HepG2 (cell line): ENCODE results near the gene RPL11. TPM values are rescaled to one million over a fixed set of nuclear protein-coding genes. Genes with fewer than 3 reads are reported as not detected.
"Not testable (repeated sequence)": the region's sequence is repeated elsewhere in the genome, so short reads cannot be mapped to it uniquely, and the experiment has no call there.

Source experiments
- ATAC-seq: fragments of 200-7000 bp; cut with Tn5 transposase; 3 replicates; pipeline ENCODE4 v1.9.1; 2020; ENCODE audit warnings: mild to moderate bottlenecking, moderate library complexity
- BruUV-seq: library from RNA; stranded (reverse); fragments of 400-500 nt; replicated peaks from 2 replicates; lab custom pipeline; 2021; lab: Mats Ljungman, UMichigan
- CTCF ChIA-PET: fragments of 300-600 bp; formaldehyde crosslinking; extraction: SDS; loops from one replicate; lab custom pipeline; 2021; ENCODE audit warnings: low total read pairs, inconsistent platforms, low intra/inter-chr PET ratio; lab: Yijun Ruan, JAX
- POLR2A ChIA-PET: fragments of 350-600 bp; sonication (Branson Sonifier 250); formaldehyde crosslinking; loops from one replicate; lab custom pipeline; 2020; ENCODE audit warnings: antibody characterized with exemption, inconsistent platforms; lab: Yijun Ruan, JAX
- DNase-seq: peaks from one replicate; pipeline ENCODE4 v3.0.0-alpha.2; 2015; ENCODE audit warnings: low spot score
- FAIRE-seq: peaks from 3 replicates; lab custom pipeline; 2011; peaks lifted over from hg19 to GRCh38; lab: Jason Lieb, UNC
- H2AFZ ChIP-seq: one replicate; pipeline ENCODE4 v1.6.1; 2011; ENCODE audit warnings: low read length, inconsistent platforms
- H3K27ac ChIP-seq: fragments of 300-600 bp; 3 replicates; pipeline ENCODE4 v1.8.0; 2011; ENCODE audit warnings: mixed run types, mild to moderate bottlenecking, mixed read lengths, low read length, inconsistent platforms; ENCODE audit not compliant: insufficient read depth; ENCODE audit errors: extremely low read length
- H3K27me3 ChIP-seq, 2 experiments: fragments of 200-600 bp in 1 of 2; 2 replicates in 1 of 2; 3 replicates in 1 of 2; pipeline versions ENCODE4 v1.6.0 to v1.8.0; 2011; ENCODE audit warnings: low read length in 2 of 2, mild to moderate bottlenecking in 2 of 2, moderate library complexity in 2 of 2, inconsistent platforms in 1 of 2; ENCODE audit not compliant: insufficient read depth in 2 of 2, control insufficient read depth in 1 of 2
- H3K36me3 ChIP-seq, 2 experiments: fragments of 200-600 bp in 1 of 2; replicated peaks in 1 of 2; 2 replicates in 1 of 2; 3 replicates in 1 of 2; pipeline versions ENCODE4 v1.5.1 to v1.8.0; 2011; ENCODE audit warnings: low read length in 2 of 2, inconsistent platforms in 1 of 2; ENCODE audit not compliant: insufficient read depth in 2 of 2, control insufficient read depth in 1 of 2
- H3K4me1 ChIP-seq: 2 replicates; pipeline ENCODE4 v1.5.1; 2012; ENCODE audit warnings: low read length, inconsistent platforms; ENCODE audit not compliant: insufficient read depth
- H3K4me2 ChIP-seq: 2 replicates; pipeline ENCODE4 v1.6.0; 2011; ENCODE audit warnings: low read depth, low read length, inconsistent platforms
- H3K4me3 ChIP-seq, 3 experiments: fragments of 200-600 bp in 1 of 3; sonication (generic), shearing (Covaris generic) in 1 of 3; replicated peaks in 1 of 3; 2 replicates each; pipeline ENCODE4 v1.5.1; 2011 to 2016; ENCODE audit warnings: low read length in 3 of 3, inconsistent platforms in 2 of 3, low read depth in 2 of 3, mild to moderate bottlenecking in 2 of 3, control low read depth in 1 of 3, mixed read lengths in 1 of 3; ENCODE audit not compliant: insufficient read depth in 1 of 3
- H3K79me2 ChIP-seq: one replicate; pipeline ENCODE4 v1.6.1; 2011; ENCODE audit warnings: low read length, inconsistent platforms; ENCODE audit not compliant: insufficient read depth
- H3K9ac ChIP-seq: 2 replicates; pipeline ENCODE4 v1.6.0; 2011; ENCODE audit warnings: mild to moderate bottlenecking, low read depth, low read length, inconsistent platforms; ENCODE audit not compliant: insufficient read depth
- H3K9me3 ChIP-seq: 2 replicates; pipeline ENCODE4 v1.5.1; 2012; ENCODE audit warnings: mild to moderate bottlenecking, low read length
- H4K20me1 ChIP-seq: 2 replicates; pipeline ENCODE4 v1.6.0; 2011; ENCODE audit warnings: inconsistent platforms, mild to moderate bottlenecking, low read length, moderate library complexity; ENCODE audit not compliant: insufficient read depth
- CC2D1A ChIP-seq: sonication (generic); formaldehyde crosslinking; IDR thresholded peaks from 2 replicates; pipeline ENCODE4 v1.8.1; 2023; ENCODE audit warnings: mild to moderate bottlenecking, missing genetic modification reagents
- CHD4 ChIP-seq: fragments of 200-600 bp; sonication (generic); IDR thresholded peaks from 2 replicates; pipeline ENCODE4 v1.7.0; 2017; ENCODE audit warnings: mild to moderate bottlenecking, low read length, borderline replicate concordance
- DNMT1 ChIP-seq: sonication (generic); formaldehyde crosslinking; IDR thresholded peaks from 2 replicates; pipeline ENCODE4 v1.5.1; 2020; ENCODE audit warnings: mild to moderate bottlenecking, missing genetic modification reagents
- GPN1 ChIP-seq: sonication (generic); formaldehyde crosslinking; IDR thresholded peaks from 2 replicates; pipeline ENCODE4 v1.5.1; 2020; ENCODE audit warnings: missing genetic modification reagents, borderline replicate concordance
- NFKB2 ChIP-seq: sonication (generic); formaldehyde crosslinking; IDR thresholded peaks from 2 replicates; pipeline ENCODE4 v1.4.0; 2020; ENCODE audit warnings: missing genetic modification reagents, borderline replicate concordance
- PCBP2 ChIP-seq: fragments of 200-400 bp; formaldehyde crosslinking; optimal IDR thresholded peaks from 2 replicates; pipeline ENCODE3; 2018; ENCODE audit warnings: low read length, low read depth; ENCODE audit not compliant: poor library complexity, severe bottlenecking
- TEF ChIP-seq: sonication (generic); formaldehyde crosslinking; IDR thresholded peaks from 2 replicates; pipeline ENCODE4 v1.5.0; 2020; ENCODE audit warnings: missing genetic modification reagents
- WIZ ChIP-seq: sonication (generic); formaldehyde crosslinking; IDR thresholded peaks from 2 replicates; pipeline ENCODE4 v1.5.1; 2020; ENCODE audit warnings: mild to moderate bottlenecking, missing genetic modification reagents
- ZNF546 ChIP-seq: sonication (generic); formaldehyde crosslinking; conservative IDR thresholded peaks from 2 replicates; pipeline ENCODE4 v1.8.1; 2023; ENCODE audit warnings: mild to moderate bottlenecking, missing genetic modification reagents
- ZNF629 ChIP-seq: sonication (generic); formaldehyde crosslinking; conservative IDR thresholded peaks from 2 replicates; pipeline ENCODE4 v1.5.0; 2020; ENCODE audit warnings: missing genetic modification reagents
- ZNF672 ChIP-seq: sonication (generic); formaldehyde crosslinking; IDR thresholded peaks from 2 replicates; pipeline ENCODE4 v1.8.1; 2022; ENCODE audit warnings: missing genetic modification reagents
- WGBS: methylation state at CpG from one replicate; pipeline ENCODE4 v1.1.6; 2017; ENCODE audit warnings: low lambda C conversion rate; 5-methylcytosine and 5-hydroxymethylcytosine counted together
- in situ Hi-C: cut with HindIII; loops from 2 replicates; pipeline ENCODE4 v1.10.0; 2017; ENCODE audit warnings: low pct_unique_long_range_greater_than_20kb; ENCODE audit not compliant: extremely low pct_ligation_motif_present
- intact Hi-C: fragments of 100-400 bp; cut with micrococcal nuclease; formaldehyde crosslinking; loops from one replicate; pipeline ENCODE4 v1.10.0; 2022; ENCODE audit not compliant: unreplicated experiment
- polyA plus RNA-seq, 8 experiments: library from polyadenylated mRNA; depleted of rRNA in 3 of 8; stranded (reverse) in 7 of 8; unstranded in 1 of 8; fragments of >200 nt; fragmentation: Illumina TruSeq in 4 of 8; extraction: Trizol in 4 of 8; gene quantifications; 2 replicates each; pipeline versions ENCODE4 v1.2.1 to v1.2.3, GENCODE V29; 2011 to 2016; ENCODE audit warnings: low read depth in 4 of 8, missing spikeins in 1 of 8, mixed read lengths in 1 of 8; ENCODE audit not compliant: insufficient read depth in 1 of 8
- total RNA-seq, 5 experiments: library from RNA; depleted of rRNA; stranded (reverse); fragments of >200 nt; fragmentation: Illumina TruSeq; extraction: Trizol; gene quantifications; 2 replicates each; pipeline ENCODE4 v1.2.3, GENCODE V29; 2016; ENCODE audit warnings: low read depth in 1 of 5
- TF ChIP-seq, protein P1 (sequence below): IDR thresholded peaks from 2 replicates; pipeline ENCODE4 v1.6.1; 2016

The RPL11 gene
- total and polyA plus RNA-seq, 2 of the 13 experiments (the other 11 are each of a cell fraction or from before 2014, with no cell fraction given) = 1,682 to 2,010 TPM

DNA sequence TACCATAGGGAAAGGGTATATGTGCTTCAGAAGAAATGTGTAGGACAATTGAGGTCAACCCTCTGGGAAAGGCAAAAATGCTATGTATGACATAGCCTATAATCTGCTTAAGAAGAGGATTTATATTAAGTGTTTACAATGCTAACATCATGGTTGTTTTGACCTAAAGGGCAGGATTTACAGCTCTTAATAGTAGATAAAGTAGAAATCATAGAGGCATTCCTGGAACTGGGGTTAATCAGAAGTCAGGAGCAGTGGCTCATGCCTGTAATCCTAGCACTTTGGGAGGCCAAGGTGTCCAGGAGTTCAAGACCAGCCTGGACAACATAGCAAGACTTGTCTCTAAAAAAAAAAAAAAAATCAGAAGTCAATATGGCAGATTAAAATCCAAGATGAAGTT, 8.7 kb upstream of the RPL11 start:
- Histone ChIP-seq H3K4me2 (no peak overlapping the region), H3K79me2 (no peaks in the 10 kb centered on the region), H3K4me3 (no peak overlapping the region), H2AFZ (no peak overlapping the region), H3K4me1 (no peaks in the 10 kb centered on the region), H3K9ac (no peak overlapping the region), H4K20me1 (no peaks in the 10 kb centered on the region), H3K9me3 (no peaks in the 10 kb centered on the region), H3K27me3 (peaks cover 0 to 3% of the 10 kb centered on the region in 2 experiments; a peak in 1 of 5 replicates), H3K36me3 (no peaks in the 10 kb centered on the region), H3K27ac (no peak overlapping the region)
- no peak for FAIRE-seq
- DNase-seq = no peak
- intact Hi-C loops (no loop called here), in situ Hi-C loops (no loop called here)
- TF ChIP-seq CC2D1A (no peak), PCBP2 (no peak), WIZ (CRISPR knock-in tag) (no peak), GPN1 (CRISPR knock-in tag) (no peak), NFKB2 (CRISPR knock-in tag) (no peak), ZNF546 (CRISPR knock-in tag) (no peak), ZNF672 (no peak)
- TF ChIP-seq, protein P1, sequence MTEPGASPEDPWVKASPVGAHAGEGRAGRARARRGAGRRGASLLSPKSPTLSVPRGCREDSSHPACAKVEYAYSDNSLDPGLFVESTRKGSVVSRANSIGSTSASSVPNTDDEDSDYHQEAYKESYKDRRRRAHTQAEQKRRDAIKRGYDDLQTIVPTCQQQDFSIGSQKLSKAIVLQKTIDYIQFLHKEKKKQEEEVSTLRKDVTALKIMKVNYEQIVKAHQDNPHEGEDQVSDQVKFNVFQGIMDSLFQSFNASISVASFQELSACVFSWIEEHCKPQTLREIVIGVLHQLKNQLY (CRISPR knock-in tag) = no peak
- ChIA-PET POLR2A (interaction anchor here (1.6 kb wide), 1 partner anchor 9 kb away, joined by 6 read pairs; the partner anchor contains the start of gene RPL11), CTCF (no interaction called here)
- no TSS peak for BruUV-seq
- no peak for ATAC-seq

- no peaks in the 10 kb centered on the region for H3K36me3 ChIP-seq
- no peak overlapping the region for H3K9ac ChIP-seq
- TF ChIP-seq ZNF629 (CRISPR knock-in tag) = peak; percentile 93
- peak; percentile 52; the same call in 1 of the 2 replicates for TF ChIP-seq CHD4
- no peak for TF ChIP-seq DNMT1 (CRISPR knock-in tag)
- TF ChIP-seq TEF (CRISPR knock-in tag) = no peak
- in situ Hi-C loops (no loop called here), intact Hi-C loops (no loop called here)
- ChIA-PET POLR2A (no interaction called here), CTCF (no interaction called here)
- no peaks in the 10 kb centered on the region for H3K9me3 ChIP-seq
- no peaks in the 10 kb centered on the region for H3K4me1 ChIP-seq
- WGBS = 11% methylated on average over 2 of the region's 2 CpGs
- H3K4me3 ChIP-seq = no peak overlapping the region
- no TSS peak for BruUV-seq
- H3K27ac ChIP-seq = no peak overlapping the region
- FAIRE-seq (no peak), DNase-seq (no peak), ATAC-seq (no peak)
- H2AFZ ChIP-seq = no peak overlapping the region
- H4K20me1 ChIP-seq = no peaks in the 10 kb centered on the region
- peaks cover 0 to 3% of the 10 kb centered on the region in 2 experiments; a peak in 1 of 5 replicates for H3K27me3 ChIP-seq
- no peaks in the 10 kb centered on the region for H3K79me2 ChIP-seq
- H3K4me2 ChIP-seq = no peak overlapping the region
Measured at GRCh38 chr1:23684415-23684814, 7.2 kb upstream of the RPL11 start.

DNA sequence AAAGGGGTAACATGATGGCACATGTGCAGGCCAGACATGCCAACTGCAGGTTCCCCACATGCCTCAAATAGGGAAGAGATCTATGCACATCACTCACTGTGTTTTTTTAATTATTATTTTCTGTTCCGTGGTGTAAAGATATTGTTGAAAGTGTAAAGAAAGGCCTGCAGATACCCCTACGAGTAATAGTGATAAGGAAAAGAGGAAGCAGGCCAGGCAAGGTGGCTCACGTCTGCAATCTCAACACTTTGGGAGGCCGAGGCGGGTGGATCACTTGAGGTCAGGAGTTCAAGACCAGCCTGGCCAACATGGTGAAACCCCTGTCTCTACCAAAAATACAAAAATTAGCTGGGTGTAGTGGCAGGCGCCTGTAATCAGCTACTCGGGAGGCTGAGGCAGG, 6.4 kb upstream of the RPL11 start:
- POLR2A ChIA-PET, in situ Hi-C loops, CTCF ChIA-PET, H2AFZ ChIP-seq, H3K79me2 ChIP-seq, H4K20me1 ChIP-seq, intact Hi-C loops, H3K36me3 ChIP-seq, H3K27me3 ChIP-seq, H3K9me3 ChIP-seq, H3K27ac ChIP-seq, H3K9ac ChIP-seq, H3K4me2 ChIP-seq, H3K4me1 ChIP-seq, FAIRE-seq, H3K4me3 ChIP-seq, DNase-seq, BruUV-seq, ATAC-seq: not testable (repeated sequence)
- 19% methylated on average over 7 of the region's 7 CpGs for WGBS
